Fibroblast of peridontal ligament (primary cell): ENCODE data around the gene CHAC2.
A peak's percentile ranks its signal among the peaks of the same experiment; 100 is the strongest.
"Not testable (repeated sequence)": the region's sequence is repeated elsewhere in the genome, so short reads cannot be mapped to it uniquely, and the experiment has no call there.

Experiments
- DNase-seq: peaks from one replicate; pipeline ENCODE4 v3.0.0-alpha.2; 2010; ENCODE audit errors: extremely low read depth

CHAC2 gene

DNA sequence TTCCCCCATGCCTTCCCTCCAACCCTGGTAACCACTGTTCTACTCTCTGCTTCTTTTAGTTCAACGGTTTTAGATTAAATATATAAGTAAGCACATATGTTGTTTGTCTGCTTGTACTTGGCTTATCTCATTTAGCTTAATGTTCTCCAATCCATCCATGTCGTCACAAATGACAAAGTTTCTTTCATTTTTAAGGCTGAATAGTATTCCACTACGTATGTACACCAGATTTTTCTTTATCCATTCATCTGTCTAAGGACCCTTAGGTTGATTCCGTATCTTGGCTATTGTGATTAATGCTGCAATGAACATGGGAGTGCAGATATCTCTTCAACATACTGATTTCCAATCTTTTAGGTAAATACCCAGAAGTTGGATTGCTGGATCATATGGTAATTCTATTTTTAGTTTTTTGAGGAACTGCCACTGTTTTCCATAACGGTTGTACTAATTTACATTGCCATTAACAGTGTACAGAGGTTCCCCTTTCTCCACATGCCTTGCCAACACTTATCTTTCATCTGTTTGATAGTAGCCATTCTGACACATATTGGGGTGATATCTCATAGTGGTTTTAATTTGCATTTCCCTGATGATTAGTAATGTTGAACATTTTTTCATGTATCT lies 11.0 kb downstream of the CHAC2 start:
- no peak for DNase-seq

GRCh38 chr2:53780056-53780455 lies 12.5 kb downstream of the CHAC2 start:
- no peak for DNase-seq

GRCh38 chr2:53782676-53783075 lies 15.1 kb downstream of the CHAC2 start:
- DNase-seq, result no peak

- peak; percentile 52 for DNase-seq
These were observed 16.8 kb downstream of the CHAC2 start for GRCh38 chr2:53784436-53784835.

DNA sequence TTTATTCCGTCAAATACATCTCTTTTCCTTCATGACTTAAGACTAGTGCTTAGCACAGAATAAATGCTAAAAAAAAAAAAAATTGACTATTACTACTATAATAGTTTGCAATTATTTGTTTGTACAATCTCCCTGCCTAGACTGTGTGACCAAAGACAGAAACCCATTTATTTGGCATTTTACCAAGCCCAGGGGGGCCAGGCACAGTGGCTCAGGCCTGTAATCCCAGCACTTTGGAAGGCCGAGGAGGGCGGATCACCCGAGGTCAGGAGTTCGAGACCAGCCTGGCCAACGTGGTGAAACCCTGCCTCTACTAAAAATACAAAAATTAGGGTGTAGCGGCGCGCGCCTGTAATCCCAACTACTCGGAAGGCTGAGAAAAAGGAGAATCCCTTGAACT lies 17.8 kb downstream of the CHAC2 start:
- DNase-seq, result no peak

- peak; percentile 63 for DNase-seq
These were observed 18.7 kb downstream of the CHAC2 start for GRCh38 chr2:53786352-53786704.

- peak; percentile 79 for DNase-seq
These were observed 19.4 kb downstream of the CHAC2 start, which contains the start of the genes ASB3 and ERLEC1 for GRCh38 chr2:53786705-53787613. ASB3 (minus strand) TSS chr2:53786953; CDS start chr2:53765572, 21,381 bp downstream. ERLEC1 (plus strand) TSS chr2:53787044; CDS start chr2:53787211, 167 bp downstream.

- DNase-seq, result no peak
These were observed 20.1 kb downstream of the CHAC2 start for GRCh38 chr2:53787614-53788289.

DNA sequence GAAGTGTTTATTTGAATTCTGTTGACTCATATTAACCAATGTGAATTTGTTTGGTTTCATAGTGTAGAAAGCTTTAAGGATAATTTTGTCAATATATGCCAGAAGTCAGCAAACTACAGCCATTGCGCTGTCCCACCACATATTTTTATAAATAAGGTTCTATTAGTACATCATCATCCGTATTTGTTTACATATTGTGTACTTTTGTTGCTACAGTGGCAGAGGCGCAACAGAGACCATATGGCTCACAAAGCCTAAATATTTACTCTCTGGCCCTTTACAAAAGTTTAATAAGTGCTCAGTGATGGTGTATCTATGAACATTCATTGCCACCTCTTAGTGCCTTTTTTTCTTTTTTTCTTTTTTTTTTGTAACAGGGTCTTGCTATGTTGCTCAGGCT lies 25.7 kb downstream of the CHAC2 start:
- no peak for DNase-seq

- DNase-seq, result no peak
These were observed 26.2 kb downstream of the CHAC2 start for GRCh38 chr2:53793821-53794220.

GRCh38 chr2:53801547-53801946 lies 33.9 kb downstream of the CHAC2 start:
- DNase-seq, result no peak

DNA sequence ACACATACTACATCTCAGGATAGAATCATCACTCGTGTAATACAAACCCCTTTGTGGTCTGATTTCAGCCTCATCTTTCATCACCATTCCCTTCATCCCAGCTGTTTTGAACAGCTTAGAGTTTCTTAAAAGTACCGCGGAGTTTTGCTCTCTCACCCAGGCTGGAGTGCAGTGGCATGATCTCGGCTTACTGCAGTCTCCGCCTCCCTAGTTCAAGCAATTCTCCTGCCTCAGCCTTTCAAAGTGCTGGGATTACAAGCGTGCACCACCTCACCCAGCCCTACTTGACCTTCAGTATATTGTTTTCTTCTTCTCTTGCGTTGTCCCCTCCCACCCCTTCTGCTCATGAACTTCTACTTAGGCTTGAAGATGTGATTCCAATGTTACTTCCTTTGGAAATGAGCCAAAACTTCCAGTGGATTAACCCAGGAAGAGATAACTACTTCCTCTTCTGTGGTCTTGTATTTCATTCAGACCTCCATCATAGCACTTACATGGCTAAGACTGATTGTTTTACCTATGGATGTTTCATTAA lies 35.1 kb downstream of the CHAC2 start:
- DNase-seq, result peak; percentile 34

DNA sequence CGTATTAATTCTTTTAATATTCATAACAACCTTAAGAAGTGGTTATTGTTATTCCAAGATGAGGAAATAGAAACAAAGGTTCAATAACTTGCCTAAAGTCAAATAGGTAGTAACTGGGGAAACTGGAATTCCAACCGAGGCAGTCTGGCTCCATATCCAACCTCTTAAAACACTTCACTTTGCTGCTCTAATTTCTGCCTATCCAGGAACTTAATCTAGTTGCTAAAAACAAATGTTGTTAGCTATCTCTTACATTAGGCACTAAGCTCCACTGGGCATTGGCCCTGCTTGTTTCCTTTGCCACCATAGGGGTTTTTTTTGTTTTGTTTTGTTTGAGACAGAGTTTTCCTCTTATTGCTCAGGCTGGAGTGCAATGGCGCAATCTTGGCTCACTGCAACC lies 44.0 kb downstream of the CHAC2 start:
- DNase-seq, result no peak

- no peak for DNase-seq
These were observed 45.5 kb downstream of the CHAC2 start for GRCh38 chr2:53813151-53813550.

DNA sequence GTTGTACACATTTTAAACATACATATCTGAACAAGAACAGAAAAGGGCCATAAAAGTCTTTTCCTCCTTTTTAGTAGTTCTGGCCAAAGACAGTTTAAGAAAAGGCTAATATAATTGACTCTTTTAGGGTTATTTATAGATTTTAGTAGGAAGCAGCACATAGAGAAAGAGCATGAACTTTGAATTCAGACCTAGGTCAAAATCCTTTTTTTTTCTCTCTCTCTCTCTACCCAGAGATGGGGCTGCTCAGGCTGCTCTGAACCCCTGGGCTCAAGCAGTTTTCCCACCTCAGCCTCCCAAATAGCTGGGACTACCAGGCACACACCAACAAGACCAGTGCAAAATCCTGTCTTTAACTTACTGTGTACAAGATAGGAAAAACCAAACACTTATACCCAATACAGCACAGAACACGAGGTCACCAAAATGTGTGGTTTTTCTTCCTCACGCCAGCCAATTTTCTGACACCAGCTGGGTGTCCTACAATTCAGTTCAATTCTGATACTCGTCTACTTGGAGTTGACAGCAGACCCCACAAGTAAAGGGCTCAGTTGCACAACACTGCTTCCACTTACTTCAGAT lies 51.3 kb downstream of the CHAC2 start:
- DNase-seq, result no peak

GRCh38 chr2:53819634-53820033 lies 52.0 kb downstream of the CHAC2 start:
- no peak for DNase-seq

- no peak for DNase-seq
These were observed 52.4 kb downstream of the CHAC2 start for GRCh38 chr2:53820048-53820447.

DNA sequence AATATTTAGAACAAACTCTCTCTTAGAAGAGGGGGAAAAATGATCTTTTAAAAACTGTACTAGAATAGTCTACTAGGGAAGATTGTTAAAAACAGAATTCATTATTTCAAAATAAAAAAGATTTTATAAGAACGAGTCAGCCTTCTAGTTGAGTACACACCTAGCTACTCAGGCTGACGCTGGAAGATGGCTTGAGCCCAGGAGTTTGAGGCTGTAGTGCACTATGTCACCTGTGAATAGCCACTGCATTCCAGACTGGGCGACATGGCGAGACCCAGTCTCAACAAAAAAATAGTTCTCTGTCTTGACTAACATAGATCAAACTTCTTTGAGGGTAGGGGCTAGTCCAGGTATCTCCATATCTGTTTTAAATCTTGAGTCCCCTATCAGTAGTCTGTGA lies 53.1 kb downstream of the CHAC2 start:
- no peak for DNase-seq

- DNase-seq, result no peak
These were observed 54.2 kb downstream of the CHAC2 start for GRCh38 chr2:53821810-53822209.

DNA sequence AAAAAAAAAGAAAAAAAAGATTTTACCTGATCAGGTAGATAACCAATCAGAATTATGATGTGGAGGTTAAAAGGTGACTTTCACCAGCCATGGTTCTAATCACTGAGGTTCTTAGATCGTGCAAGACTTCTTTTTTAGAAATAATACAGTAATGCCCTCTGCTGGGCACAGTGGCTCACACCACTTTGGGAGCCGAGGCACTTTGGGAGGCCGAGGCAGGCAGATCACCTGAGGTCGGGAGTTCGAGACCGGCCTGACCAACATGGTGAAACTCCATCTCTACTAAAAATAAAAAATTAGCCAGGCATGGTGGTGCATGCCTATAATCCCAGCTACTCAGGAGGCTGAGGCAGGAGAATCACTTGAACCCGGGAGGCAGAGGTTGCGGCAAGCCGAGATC lies 56.0 kb downstream of the CHAC2 start:
- DNase-seq, result not testable (repeated sequence)
